Measurements from ENCODE around the gene DIP2B.
"Not testable (repeated sequence)": the region's sequence is repeated elsewhere in the genome, so short reads cannot be mapped to it uniquely, and the experiment has no call there.

DIP2B gene

GRCh38 chr12:50647031-50647430 is 142.2 kb downstream of the DIP2B start:
- no peak for DNase-seq

- DNase-seq: no peak
Measured at GRCh38 chr12:50647479-50647878, 142.7 kb downstream of the DIP2B start.

GRCh38 chr12:50650285-50650684 is 145.5 kb downstream of the DIP2B start:
- DNase-seq: no peak

GRCh38 chr12:50655374-50655921 is 150.7 kb downstream of the DIP2B start:
- no peak for DNase-seq

- no peak for DNase-seq
Measured at GRCh38 chr12:50659260-50659659, 154.5 kb downstream of the DIP2B start.

- no peak for DNase-seq
Measured at GRCh38 chr12:50659690-50660424, 155.1 kb downstream of the DIP2B start.

- DNase-seq: no peak
Measured at GRCh38 chr12:50660425-50660822, 155.6 kb downstream of the DIP2B start.

GRCh38 chr12:50661300-50662115 is 156.7 kb downstream of the DIP2B start:
- no peak for DNase-seq

GRCh38 chr12:50662116-50662510 is 157.3 kb downstream of the DIP2B start:
- no peak for DNase-seq

GRCh38 chr12:50665170-50665569 is 160.4 kb downstream of the DIP2B start:
- DNase-seq: no peak

- no peak for DNase-seq
Measured at GRCh38 chr12:50665609-50666008, 160.8 kb downstream of the DIP2B start.

- no peak for DNase-seq
Measured at GRCh38 chr12:50666023-50666422, 161.2 kb downstream of the DIP2B start.

- no peak for DNase-seq
Measured at GRCh38 chr12:50672158-50672557, 167.4 kb downstream of the DIP2B start.

- DNase-seq: no peak
Measured at GRCh38 chr12:50676756-50677155, 172.0 kb downstream of the DIP2B start.

- DNase-seq: no peak
Measured at GRCh38 chr12:50677858-50678257, 173.1 kb downstream of the DIP2B start.

- DNase-seq: no peak
Measured at GRCh38 chr12:50678650-50679365, 174.0 kb downstream of the DIP2B start.

- DNase-seq: no peak
Measured at GRCh38 chr12:50679612-50680011, 174.8 kb downstream of the DIP2B start.

GRCh38 chr12:50681064-50681463 is 176.3 kb downstream of the DIP2B start:
- not testable (repeated sequence) for DNase-seq

GRCh38 chr12:50685641-50686040 is 180.9 kb downstream of the DIP2B start:
- DNase-seq: no peak

- DNase-seq: no peak
Measured at GRCh38 chr12:50686406-50686805, 181.6 kb downstream of the DIP2B start.

GRCh38 chr12:50686976-50687375 is 182.2 kb downstream of the DIP2B start:
- no peak for DNase-seq

GRCh38 chr12:50689437-50689836 is 184.7 kb downstream of the DIP2B start:
- DNase-seq: no peak

GRCh38 chr12:50690925-50691324 is 186.1 kb downstream of the DIP2B start:
- DNase-seq: no peak
